ENCODE measurements around the gene BAX. TPM values are rescaled to one million over a fixed set of nuclear protein-coding genes. Genes with fewer than 3 reads are reported as not detected.

Gene BAX
- total and polyA plus RNA-seq, 9 of the 15 experiments (the other 6 are each of a cell fraction or from before 2014, with no cell fraction given), result 3.2 to 95.4 (median 44.5) TPM

DNA sequence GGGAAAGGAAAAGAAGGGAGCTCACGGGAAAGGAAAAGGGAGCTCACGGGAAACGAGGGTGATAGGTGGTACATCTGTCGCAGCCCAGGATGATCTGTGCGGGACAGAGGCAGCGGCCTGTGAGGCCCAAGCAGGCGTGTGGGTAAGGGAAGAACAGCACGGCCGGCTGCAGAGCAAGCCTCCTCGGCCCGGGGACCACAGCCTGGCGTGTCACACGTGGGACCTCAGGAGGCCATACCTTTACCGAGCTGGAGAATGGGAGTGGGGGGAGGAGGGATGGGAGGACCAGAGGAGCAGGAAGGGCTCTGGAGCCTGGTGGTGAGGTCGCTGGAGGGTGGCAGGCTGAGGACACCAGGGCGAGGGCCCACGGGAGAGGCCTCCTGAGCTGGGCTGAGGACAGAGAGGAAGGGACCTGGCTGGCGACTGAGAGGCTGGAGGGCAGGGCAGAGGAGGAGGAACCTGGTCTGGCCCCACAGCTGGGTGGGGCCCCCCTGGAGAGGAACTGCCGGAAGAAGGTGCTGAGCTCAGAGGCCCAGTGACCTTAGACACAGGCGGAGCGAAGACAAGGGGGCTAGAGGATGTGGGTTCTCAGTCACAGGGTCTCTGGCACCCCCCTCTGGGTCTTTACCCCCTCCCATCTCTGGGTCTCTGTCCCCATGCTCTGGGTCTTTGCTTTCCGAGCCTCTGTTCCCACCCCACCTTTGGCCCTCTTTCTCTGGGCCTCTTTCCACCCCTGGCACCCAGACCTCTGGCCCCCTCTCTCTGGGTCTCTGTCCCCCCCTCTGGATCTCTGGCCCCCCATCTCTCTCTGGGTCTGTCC lies 7.6 kb downstream of the BAX start (continued):
- TF ChIP-seq, protein P1, sequence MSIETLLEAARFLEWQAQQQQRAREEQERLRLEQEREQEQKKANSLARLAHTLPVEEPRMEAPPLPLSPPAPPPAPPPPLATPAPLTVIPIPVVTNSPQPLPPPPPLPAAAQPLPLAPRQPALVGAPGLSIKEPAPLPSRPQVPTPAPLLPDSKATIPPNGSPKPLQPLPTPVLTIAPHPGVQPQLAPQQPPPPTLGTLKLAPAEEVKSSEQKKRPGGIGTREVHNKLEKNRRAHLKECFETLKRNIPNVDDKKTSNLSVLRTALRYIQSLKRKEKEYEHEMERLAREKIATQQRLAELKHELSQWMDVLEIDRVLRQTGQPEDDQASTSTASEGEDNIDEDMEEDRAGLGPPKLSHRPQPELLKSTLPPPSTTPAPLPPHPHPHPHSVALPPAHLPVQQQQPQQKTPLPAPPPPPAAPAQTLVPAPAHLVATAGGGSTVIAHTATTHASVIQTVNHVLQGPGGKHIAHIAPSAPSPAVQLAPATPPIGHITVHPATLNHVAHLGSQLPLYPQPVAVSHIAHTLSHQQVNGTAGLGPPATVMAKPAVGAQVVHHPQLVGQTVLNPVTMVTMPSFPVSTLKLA (conservative IDR thresholded peaks at IDR 0.05), result peak in 1 of 2 experiments; percentile 60; a peak in 1 of 4 replicates
- TF ChIP-seq, protein P2, sequence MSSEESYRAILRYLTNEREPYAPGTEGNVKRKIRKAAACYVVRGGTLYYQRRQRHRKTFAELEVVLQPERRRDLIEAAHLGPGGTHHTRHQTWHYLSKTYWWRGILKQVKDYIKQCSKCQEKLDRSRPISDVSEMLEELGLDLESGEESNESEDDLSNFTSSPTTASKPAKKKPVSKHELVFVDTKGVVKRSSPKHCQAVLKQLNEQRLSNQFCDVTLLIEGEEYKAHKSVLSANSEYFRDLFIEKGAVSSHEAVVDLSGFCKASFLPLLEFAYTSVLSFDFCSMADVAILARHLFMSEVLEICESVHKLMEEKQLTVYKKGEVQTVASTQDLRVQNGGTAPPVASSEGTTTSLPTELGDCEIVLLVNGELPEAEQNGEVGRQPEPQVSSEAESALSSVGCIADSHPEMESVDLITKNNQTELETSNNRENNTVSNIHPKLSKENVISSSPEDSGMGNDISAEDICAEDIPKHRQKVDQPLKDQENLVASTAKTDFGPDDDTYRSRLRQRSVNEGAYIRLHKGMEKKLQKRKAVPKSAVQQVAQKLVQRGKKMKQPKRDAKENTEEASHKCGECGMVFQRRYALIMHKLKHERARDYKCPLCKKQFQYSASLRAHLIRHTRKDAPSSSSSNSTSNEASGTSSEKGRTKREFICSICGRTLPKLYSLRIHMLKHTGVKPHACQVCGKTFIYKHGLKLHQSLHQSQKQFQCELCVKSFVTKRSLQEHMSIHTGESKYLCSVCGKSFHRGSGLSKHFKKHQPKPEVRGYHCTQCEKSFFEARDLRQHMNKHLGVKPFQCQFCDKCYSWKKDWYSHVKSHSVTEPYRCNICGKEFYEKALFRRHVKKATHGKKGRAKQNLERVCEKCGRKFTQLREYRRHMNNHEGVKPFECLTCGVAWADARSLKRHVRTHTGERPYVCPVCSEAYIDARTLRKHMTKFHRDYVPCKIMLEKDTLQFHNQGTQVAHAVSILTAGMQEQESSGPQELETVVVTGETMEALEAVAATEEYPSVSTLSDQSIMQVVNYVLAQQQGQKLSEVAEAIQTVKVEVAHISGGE (CRISPR knock-in tag; IDR thresholded peaks at IDR 0.05), result peak in 1 of 3 experiments; percentile 59; a peak in 2 of 6 replicates
- TF ChIP-seq, protein P3, sequence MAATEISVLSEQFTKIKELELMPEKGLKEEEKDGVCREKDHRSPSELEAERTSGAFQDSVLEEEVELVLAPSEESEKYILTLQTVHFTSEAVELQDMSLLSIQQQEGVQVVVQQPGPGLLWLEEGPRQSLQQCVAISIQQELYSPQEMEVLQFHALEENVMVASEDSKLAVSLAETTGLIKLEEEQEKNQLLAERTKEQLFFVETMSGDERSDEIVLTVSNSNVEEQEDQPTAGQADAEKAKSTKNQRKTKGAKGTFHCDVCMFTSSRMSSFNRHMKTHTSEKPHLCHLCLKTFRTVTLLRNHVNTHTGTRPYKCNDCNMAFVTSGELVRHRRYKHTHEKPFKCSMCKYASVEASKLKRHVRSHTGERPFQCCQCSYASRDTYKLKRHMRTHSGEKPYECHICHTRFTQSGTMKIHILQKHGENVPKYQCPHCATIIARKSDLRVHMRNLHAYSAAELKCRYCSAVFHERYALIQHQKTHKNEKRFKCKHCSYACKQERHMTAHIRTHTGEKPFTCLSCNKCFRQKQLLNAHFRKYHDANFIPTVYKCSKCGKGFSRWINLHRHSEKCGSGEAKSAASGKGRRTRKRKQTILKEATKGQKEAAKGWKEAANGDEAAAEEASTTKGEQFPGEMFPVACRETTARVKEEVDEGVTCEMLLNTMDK (IDR thresholded peaks at IDR 0.05; ENCODE audit: borderline replicate concordance, insufficient read depth, low read depth, low read length, poor library complexity, severe bottlenecking), result no peak
- peak; percentile 94 for TF ChIP-seq SPI1 (IDR thresholded peaks at IDR 0.05; ENCODE audit: borderline replicate concordance, low read depth, low read length)
- TF ChIP-seq PHB (CRISPR knock-in tag; IDR thresholded peaks at IDR 0.05), result no peak
- TF ChIP-seq KLF13 (tag; IDR thresholded peaks at IDR 0.05; ENCODE audit: borderline replicate concordance, low read depth), result no peak
- peak; percentile 39; the same call in 1 of the 2 replicates for TF ChIP-seq PTBP1 (IDR thresholded peaks at IDR 0.05; ENCODE audit: low read depth, low read length)
- TF ChIP-seq SRF (CRISPR knock-in tag; IDR thresholded peaks at IDR 0.05), result peak in 1 of 2 experiments; percentile 77; a peak in 1 of 4 replicates
- no peak for TF ChIP-seq TAL1 (IDR thresholded peaks at IDR 0.05)
- no peak for TF ChIP-seq ZNF586 (CRISPR knock-in tag; conservative IDR thresholded peaks at IDR 0.05)
- TF ChIP-seq PHF20 (IDR thresholded peaks at IDR 0.05; ENCODE audit: partially characterized antibody), result peak; percentile 22
- TF ChIP-seq, protein P4, sequence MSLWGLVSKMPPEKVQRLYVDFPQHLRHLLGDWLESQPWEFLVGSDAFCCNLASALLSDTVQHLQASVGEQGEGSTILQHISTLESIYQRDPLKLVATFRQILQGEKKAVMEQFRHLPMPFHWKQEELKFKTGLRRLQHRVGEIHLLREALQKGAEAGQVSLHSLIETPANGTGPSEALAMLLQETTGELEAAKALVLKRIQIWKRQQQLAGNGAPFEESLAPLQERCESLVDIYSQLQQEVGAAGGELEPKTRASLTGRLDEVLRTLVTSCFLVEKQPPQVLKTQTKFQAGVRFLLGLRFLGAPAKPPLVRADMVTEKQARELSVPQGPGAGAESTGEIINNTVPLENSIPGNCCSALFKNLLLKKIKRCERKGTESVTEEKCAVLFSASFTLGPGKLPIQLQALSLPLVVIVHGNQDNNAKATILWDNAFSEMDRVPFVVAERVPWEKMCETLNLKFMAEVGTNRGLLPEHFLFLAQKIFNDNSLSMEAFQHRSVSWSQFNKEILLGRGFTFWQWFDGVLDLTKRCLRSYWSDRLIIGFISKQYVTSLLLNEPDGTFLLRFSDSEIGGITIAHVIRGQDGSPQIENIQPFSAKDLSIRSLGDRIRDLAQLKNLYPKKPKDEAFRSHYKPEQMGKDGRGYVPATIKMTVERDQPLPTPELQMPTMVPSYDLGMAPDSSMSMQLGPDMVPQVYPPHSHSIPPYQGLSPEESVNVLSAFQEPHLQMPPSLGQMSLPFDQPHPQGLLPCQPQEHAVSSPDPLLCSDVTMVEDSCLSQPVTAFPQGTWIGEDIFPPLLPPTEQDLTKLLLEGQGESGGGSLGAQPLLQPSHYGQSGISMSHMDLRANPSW (CRISPR knock-in tag; IDR thresholded peaks at IDR 0.05), result 0 out of 2 replicates have a peak, but pooled peaks have one; percentile 55
- TF ChIP-seq CAMTA2 (CRISPR knock-in tag; conservative IDR thresholded peaks at IDR 0.05), result no peak
- no peak for TF ChIP-seq SAFB2 (IDR thresholded peaks at IDR 0.05; ENCODE audit: borderline replicate concordance, low read depth, low read length, severe bottlenecking)
